ENCODE measurements around the gene COA7.
"Not testable (repeated sequence)": the region's sequence is repeated elsewhere in the genome, so short reads cannot be mapped to it uniquely, and the experiment has no call there.

COA7 gene

GRCh38 chr1:52702886-52703787 lies 5.0 kb upstream of the COA7 start:
- DNase-seq = peak; percentile 93 to 96

DNA sequence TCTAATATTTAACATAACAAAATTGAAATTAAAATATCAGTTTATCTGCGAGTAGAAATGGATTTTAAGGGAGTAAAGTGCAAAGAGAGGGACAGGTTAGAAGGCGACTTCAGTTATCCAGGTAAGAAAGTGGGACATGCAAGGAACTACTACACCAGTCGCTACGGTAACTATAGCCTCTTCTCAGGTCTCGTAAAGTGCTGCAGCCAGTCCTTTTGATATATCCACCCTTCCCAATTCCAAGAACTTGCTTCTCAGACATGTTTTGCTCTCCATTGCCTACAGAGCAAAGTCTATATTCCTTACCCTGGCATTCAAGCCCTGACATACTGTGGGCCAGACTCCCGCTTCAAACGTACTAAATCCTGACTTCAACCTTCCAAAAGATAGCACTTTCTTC lies 2.5 kb downstream of the COA7 start:
- DNase-seq = no peak

DNA sequence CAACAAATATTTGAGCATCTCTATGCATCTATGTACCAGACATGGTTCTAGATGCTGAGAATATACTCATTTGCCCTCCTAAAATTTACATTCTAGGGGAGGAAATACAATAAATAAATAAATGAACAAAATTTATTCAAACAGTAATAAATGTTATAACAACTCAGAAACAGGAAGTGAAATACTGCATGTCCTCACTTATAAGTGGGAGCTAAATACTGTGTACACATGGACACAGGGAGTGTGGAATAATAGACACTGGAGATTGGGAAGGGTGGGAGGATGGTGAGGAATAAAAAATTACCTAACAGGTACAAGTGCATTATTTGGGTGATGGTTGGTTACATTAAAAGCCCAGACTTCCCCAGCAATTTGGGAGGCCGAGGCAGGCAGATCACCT lies 4.3 kb downstream of the COA7 start:
- DNase-seq = no peak

- DNase-seq = not testable (repeated sequence)
These were observed 4.8 kb downstream of the COA7 start for GRCh38 chr1:52693351-52693750.

DNA sequence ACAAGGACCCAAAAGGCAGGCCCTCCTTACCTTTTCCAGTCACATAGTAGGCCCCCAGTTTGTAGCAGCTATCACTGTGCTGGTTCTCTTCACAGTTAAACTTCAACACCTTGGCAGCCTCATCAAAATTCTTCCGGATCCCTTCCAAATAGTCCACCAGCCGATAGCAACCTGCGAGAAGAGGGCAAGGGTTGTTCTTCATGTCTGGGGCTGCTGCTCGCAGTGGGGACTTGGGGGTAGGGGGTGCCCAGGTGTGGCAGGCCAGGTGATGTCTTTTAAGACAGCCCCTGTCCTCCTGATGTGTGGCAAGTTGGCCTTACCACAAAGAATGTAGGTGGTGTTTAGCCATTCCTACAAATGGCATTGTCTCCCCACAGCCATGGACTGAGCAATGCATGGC lies 5.5 kb downstream of the COA7 start:
- no peak for DNase-seq

DNA sequence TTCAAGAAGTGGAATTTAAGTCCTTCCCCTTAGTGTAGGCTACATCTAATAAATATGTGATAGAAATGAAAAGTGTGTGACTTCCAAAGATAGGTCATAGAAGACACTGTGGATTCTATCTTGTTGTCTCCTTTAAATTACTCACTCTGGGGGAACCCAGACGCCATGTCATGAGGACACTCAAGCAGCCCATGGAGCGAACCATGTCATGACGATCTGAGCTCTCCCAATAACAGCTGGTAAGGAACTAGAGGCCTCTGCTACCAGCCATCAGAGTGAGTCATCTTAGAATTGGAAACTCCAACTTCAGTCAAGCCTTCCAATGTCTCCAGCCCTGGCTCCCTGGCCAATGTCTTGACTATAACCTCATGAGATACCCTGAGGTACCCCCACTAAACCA lies 6.3 kb downstream of the COA7 start:
- no peak for DNase-seq

GRCh38 chr1:52686830-52687229 lies 11.3 kb downstream of the COA7 start:
- DNase-seq = no peak

DNA sequence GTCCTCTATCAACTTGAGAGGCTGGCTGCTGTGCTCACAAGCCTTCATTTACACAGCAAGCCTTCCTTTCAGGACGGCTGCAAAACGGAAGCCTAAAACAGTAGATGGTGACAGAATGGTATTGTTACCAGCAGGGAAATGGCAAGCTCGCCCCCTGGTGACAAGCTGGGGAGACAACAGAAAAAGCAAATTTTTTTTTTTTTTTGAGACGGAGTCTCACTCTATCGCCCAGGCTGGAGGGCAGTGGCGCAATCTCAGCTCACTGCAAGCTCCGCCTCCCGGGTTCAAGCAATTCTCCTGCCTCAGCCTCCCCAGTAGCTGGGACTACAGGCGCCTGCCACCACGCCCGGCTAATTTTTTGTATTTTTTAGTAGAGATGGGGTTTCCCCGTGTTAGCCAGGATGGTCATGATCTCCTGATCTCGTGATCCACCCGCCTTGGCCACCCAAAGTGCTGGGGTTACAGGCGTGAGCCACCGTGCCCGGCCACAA lies 11.8 kb downstream of the COA7 start:
- DNase-seq = peak; percentile 42 to 51

DNA sequence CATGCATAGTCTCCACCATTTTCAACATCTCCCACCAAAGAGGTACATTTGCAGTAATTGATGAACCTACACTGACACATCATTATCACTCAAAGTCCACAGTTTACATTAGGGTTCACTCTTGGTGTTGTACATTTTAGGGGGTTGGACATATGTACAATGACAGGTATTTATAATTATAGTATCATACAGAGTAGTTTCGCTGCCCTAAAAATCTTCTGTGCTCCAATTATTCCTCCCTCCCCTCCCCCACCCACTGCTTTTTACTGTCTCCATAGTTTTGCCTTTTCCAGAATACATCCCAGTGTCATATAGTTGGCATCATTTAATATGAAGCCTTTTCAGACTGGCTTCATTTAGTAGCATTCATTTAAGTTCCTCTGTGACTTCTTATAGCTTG lies 13.6 kb downstream of the COA7 start:
- no peak for DNase-seq

DNA sequence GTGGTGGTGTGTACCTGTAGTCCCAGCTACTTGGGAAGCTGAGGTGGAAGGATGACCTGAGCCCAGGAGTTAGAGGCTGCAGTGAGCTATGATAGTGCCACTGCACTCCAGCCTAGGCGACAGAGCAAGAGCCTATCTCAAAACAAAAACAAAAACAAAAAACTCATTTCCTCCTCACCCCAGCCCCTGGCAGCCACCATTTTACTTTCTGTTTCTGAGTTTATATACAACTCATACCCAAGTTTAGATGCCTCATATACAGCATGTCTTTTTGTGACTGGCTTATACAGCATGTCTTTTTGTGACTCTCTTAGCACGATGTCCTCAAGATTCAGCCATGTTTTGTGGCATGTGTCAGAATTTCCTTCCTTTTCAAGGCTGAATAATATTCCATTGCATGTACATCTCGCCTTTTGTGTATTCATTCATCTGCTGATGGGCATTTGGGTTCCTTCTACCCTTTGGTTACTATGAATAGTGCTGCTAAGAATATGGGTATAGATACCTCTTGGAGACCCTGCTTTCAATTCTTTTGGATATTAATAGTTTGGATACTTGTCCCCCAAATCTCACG lies 14.7 kb downstream of the COA7 start:
- DNase-seq = no peak

DNA sequence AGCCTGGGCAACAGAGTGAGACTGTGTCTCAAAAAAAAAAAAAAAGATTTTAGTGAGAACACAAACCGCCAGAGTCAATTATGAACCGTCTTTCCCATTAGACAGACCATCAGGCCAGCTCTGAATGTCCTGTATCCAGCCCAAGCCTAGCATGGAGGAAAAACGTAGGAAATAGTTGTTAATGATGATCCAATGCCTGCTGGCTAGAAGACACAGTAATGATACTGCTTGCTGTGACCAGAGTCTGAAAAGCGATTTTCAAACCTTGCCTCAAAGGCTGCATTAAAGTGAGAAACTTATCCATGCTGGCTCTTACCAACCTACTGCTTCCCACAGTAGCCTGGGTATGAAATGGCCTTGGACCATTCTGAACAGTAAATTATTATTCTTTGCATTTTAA lies 17.0 kb downstream of the COA7 start:
- DNase-seq = no peak

- no peak for DNase-seq
These were observed 17.8 kb downstream of the COA7 start for GRCh38 chr1:52680353-52680752.

DNA sequence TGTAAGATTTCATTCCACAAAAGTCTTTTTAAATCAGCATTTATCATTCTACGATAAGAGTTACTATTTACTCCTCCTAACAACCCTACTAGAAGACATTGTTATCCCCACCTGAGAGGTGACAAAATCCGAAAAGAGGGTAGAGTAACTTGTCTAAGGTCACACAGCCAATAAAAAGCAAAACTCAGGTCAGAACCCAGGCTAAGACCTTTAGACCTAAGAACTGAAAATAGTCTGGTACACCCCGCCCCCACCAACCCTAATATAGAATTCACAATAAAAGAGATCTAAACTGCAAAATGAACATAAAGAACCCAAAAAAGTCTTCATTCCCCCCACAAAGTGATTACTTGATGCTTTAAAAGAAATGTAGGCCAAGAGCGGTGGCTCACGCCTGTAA lies 18.6 kb downstream of the COA7 start:
- no peak for DNase-seq

GRCh38 chr1:52679048-52679447 lies 19.1 kb downstream of the COA7 start:
- no peak for DNase-seq

DNA sequence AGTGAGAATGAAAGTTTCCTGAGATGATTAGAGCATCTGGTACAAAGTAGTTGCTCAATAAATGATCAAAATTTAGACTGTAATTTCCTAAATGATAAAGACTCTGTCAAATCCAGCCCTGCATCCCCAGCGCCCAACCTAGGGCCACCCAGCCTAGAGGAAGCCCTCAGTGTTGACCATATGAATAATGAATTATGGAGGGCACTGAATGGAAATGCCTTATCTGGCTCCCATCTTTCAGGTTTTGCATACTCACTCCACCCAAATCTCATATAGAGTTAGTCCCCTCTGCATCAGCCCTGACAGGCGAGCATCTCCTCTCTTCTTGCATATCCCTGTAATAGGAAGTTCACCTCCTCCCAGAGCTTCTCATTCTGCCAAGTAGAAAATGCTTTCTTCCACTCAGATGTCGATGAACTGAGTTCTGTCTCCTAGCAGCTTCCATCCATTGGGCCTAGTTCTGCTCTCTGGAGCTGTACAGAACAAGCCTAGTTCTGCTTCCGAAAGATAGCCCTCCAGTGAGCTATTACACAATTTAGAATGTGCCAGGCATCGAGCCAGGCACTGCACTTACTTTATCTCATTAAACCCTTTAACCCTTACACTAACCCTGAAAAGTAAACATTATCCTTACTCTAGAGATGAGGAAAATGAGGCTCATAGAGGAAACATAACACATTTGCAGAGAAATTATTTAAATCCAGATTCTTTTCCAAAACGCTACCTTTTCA lies 20.9 kb downstream of the COA7 start:
- DNase-seq = no peak

- no peak for DNase-seq
These were observed 21.8 kb downstream of the COA7 start for GRCh38 chr1:52676249-52676903.

GRCh38 chr1:52674497-52675384 lies 23.4 kb downstream of the COA7 start:
- no peak for DNase-seq

GRCh38 chr1:52673513-52673912 lies 24.6 kb downstream of the COA7 start:
- no peak for DNase-seq

GRCh38 chr1:52672946-52673345 lies 25.2 kb downstream of the COA7 start:
- DNase-seq = no peak

DNA sequence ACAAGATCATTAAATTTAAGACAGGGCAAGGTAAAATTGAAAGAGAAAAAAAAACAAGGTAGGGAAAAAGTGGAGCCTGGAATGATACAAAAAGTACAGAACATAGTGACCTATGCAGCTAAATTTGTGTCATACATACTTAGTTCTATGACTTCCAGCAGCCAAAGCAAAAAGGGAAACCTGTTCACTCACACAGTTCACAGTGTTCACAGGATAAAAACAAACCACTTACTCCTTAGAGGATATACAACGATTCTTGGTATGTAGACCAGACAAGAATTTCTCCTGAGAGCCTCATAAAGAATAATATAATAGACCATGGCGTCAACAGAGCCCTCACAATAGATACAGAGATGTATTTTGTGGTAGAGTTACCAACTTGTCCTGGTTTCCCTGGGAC lies 27.5 kb downstream of the COA7 start:
- no peak for DNase-seq

DNA sequence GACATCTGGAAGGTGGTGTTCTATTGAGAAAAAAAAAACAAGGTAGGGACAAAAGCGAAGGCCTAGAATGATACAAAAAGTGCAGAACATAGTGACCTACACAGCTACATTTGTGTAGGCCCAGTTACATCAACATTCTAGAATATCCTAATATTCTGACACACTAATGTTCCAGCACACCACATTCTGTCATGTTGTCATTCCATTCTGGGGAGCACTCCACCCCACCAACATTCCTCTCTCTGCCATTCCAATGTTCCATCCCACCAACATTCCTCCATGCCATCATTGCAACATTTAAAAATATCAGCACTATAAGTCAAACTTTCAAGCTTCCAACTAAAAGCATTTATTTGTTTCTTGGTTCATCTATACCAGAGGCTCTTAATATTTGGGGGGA lies 28.5 kb downstream of the COA7 start:
- no peak for DNase-seq

DNA sequence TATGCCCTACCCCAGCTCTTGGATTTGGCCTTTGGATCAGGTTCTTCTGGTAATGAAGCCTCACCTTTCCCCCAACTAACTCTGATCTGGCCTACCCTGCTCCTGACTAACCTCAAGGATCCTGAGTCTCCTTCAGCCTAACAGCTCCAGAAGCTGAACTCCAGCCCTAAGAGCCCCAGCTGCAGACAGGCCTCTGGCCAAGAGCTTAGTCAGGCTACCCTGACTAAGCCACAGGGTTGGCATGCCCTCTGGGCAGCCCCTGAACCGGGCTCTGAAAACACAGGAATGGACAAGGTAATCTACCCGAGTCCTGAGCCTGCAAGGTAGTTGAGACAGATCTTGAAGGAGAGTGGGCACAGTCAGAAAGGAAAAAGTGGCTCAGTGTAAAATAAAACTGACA lies 29.4 kb downstream of the COA7 start:
- DNase-seq = no peak
